Thyroid gland (tissue), 4 donors: Measurements from ENCODE around the gene TBC1D22A. TPM values are rescaled to one million over a fixed set of nuclear protein-coding genes. Genes with fewer than 3 reads are reported as not detected.

ENCODE experiments used
- DNase-seq, 2 donors: peaks; one replicate each; pipeline ENCODE4 v3.0.0-alpha.2; 2019
- H3K27ac ChIP-seq, 3 donors: fragments of 200-600 bp; sonication (generic); 1 replicate in 2 of 3; 2 replicates in 1 of 3; pipeline ENCODE4 v1.5.1; 2016 to 2019; ENCODE audit warnings: mild to moderate bottlenecking in 1 of 3, moderate library complexity in 1 of 3
- H3K27me3 ChIP-seq: fragments of 200-600 bp; sonication (generic); one replicate; pipeline ENCODE4 v1.5.1; 2019
- H3K36me3 ChIP-seq, 2 donors: fragments of 200-600 bp; sonication (generic); one replicate each; pipeline ENCODE4 v1.5.1; 2016 to 2019
- H3K4me1 ChIP-seq, 2 donors: fragments of 200-600 bp; sonication (generic); one replicate each; pipeline ENCODE4 v1.5.1; 2017 to 2019
- H3K4me3 ChIP-seq, 3 donors: fragments of 200-600 bp; sonication (generic); replicated peaks in 1 of 3; 1 replicate in 2 of 3; 2 replicates in 1 of 3; pipeline ENCODE4 v1.5.1; 2016; ENCODE audit warnings: mild to moderate bottlenecking in 1 of 3
- H3K9me3 ChIP-seq: fragments of 200-600 bp; sonication (generic); one replicate; pipeline ENCODE4 v1.5.1; 2017
- CTCF ChIP-seq, 6 experiments: fragments of 200-600 bp in 3 of 6; fragments of 450-650 bp in 3 of 6; sonication (generic) in 3 of 6; IDR thresholded peaks; one replicate each; pipeline ENCODE4 v1.5.1; 2016 to 2019; ENCODE audit warnings: antibody characterized with exemption in 6 of 6, mild to moderate bottlenecking in 2 of 6, inconsistent platforms in 1 of 6, moderate library complexity in 1 of 6
- POLR2A ChIP-seq, 2 donors: fragments of 450-650 bp; IDR thresholded peaks; one replicate each; pipeline ENCODE4 v1.6.1; 2017; ENCODE audit warnings: antibody characterized with exemption in 2 of 2, mild to moderate bottlenecking in 2 of 2, moderate library complexity in 1 of 2
- WGBS, 2 donors: methylation state at CpG; one replicate each; pipeline ENCODE4 v1.1.5; 2017; 5-methylcytosine and 5-hydroxymethylcytosine counted together
- intact Hi-C: fragments of 100-400 bp; cut with DNase I; formaldehyde crosslinking; loops from one replicate; pipeline ENCODE4 v1.15.1; 2023
- total RNA-seq, 4 donors: library from RNA; depleted of rRNA; stranded (reverse); fragments of >200 nt; gene quantifications; one replicate each; pipeline ENCODE4 v1.2.3, GENCODE V29; 2016

TBC1D22A gene
- total RNA-seq, 4 donors from 2014 or later, result 26.7 to 34.6 (median 33.2) TPM

- H3K27ac ChIP-seq, result no peak overlapping the region
- no peak for DNase-seq
- TF ChIP-seq POLR2A (IDR thresholded peaks at IDR 0.05), result no peak
- TF ChIP-seq CTCF (IDR thresholded peaks at IDR 0.05), result no peak
- H3K4me1 ChIP-seq, result peaks cover 6 to 19% of the 10 kb centered on the region in 2 donors
- no peaks in the 10 kb centered on the region for H3K27me3 ChIP-seq
- intact Hi-C loops, result no loop called here
- 89% methylated on average over 12 of the region's 12 CpGs for WGBS, 2 donors
- no peaks in the 10 kb centered on the region for H3K36me3 ChIP-seq
- H3K9me3 ChIP-seq, result no peaks in the 10 kb centered on the region
- H3K4me3 ChIP-seq, result no peak overlapping the region
These were observed 291.3 kb downstream of the TBC1D22A start for GRCh38 chr22:47053726-47054141.

GRCh38 chr22:47054231-47055072 lies 292.0 kb downstream of the TBC1D22A start:
- intact Hi-C loops, result no loop called here
- TF ChIP-seq POLR2A (IDR thresholded peaks at IDR 0.05) (no peak), CTCF (IDR thresholded peaks at IDR 0.05) (no peak)

GRCh38 chr22:47055073-47055355 lies 292.6 kb downstream of the TBC1D22A start:
- Histone ChIP-seq H3K27me3 (no peaks in the 10 kb centered on the region), H3K4me3 (no peak overlapping the region), H3K9me3 (no peaks in the 10 kb centered on the region), H3K4me1 (peaks cover 6 to 19% of the 10 kb centered on the region in 2 donors), H3K27ac (no peak overlapping the region), H3K36me3 (no peaks in the 10 kb centered on the region)
- intact Hi-C loops, result no loop called here
- DNase-seq, result no peak
- WGBS, 2 donors, result 98% methylated on average over 5 of the region's 5 CpGs
- TF ChIP-seq CTCF (IDR thresholded peaks at IDR 0.05), result no peak
- TF ChIP-seq POLR2A (IDR thresholded peaks at IDR 0.05), result no peak

More at GRCh38 chr22:47054231-47055072, 292.0 kb downstream of the TBC1D22A start:
- no peaks in the 10 kb centered on the region for H3K36me3 ChIP-seq
- H3K27ac ChIP-seq, result no peak overlapping the region
- WGBS, 2 donors, result 96 to 98% methylated on average over 25 to 27 of the region's 28 CpGs
- H3K4me3 ChIP-seq, result no peak overlapping the region
- H3K9me3 ChIP-seq, result no peaks in the 10 kb centered on the region
- H3K27me3 ChIP-seq, result no peaks in the 10 kb centered on the region
- DNase-seq, result no peak
- H3K4me1 ChIP-seq, result peaks cover 6 to 19% of the 10 kb centered on the region in 2 donors

GRCh38 chr22:47055461-47055860 lies 293.0 kb downstream of the TBC1D22A start:
- H3K4me1 ChIP-seq, result peaks cover 6 to 18% of the 10 kb centered on the region in 2 donors
- DNase-seq, result no peak
- H3K9me3 ChIP-seq, result no peaks in the 10 kb centered on the region
- 91 to 97% methylated on average over 3 to 4 of the region's 4 CpGs for WGBS, 2 donors
- TF ChIP-seq POLR2A (IDR thresholded peaks at IDR 0.05) (no peak), CTCF (IDR thresholded peaks at IDR 0.05) (no peak)
- H3K36me3 ChIP-seq, result no peaks in the 10 kb centered on the region
- no peak overlapping the region for H3K27ac ChIP-seq
- intact Hi-C loops, result no loop called here
- no peaks in the 10 kb centered on the region for H3K27me3 ChIP-seq
- H3K4me3 ChIP-seq, result no peak overlapping the region

- Histone ChIP-seq H3K27me3 (no peaks in the 10 kb centered on the region), H3K9me3 (no peaks in the 10 kb centered on the region), H3K36me3 (no peaks in the 10 kb centered on the region), H3K27ac (no peak overlapping the region), H3K4me1 (peaks cover 6 to 13% of the 10 kb centered on the region in 2 donors), H3K4me3 (no peak overlapping the region)
- intact Hi-C loops, result no loop called here
- DNase-seq, result no peak
- 83 to 97% methylated on average over 9 to 15 of the region's 15 CpGs for WGBS, 2 donors
- TF ChIP-seq CTCF (IDR thresholded peaks at IDR 0.05) (no peak), POLR2A (IDR thresholded peaks at IDR 0.05) (no peak)
These were observed 293.5 kb downstream of the TBC1D22A start for GRCh38 chr22:47055921-47056320.
